Activated T-cell treated with anti-CD3 and anti-CD28 coated beads, Interleukin-2, amount 50 U/mL, for 48 hours (primary cell): ENCODE results near the gene RBL2.
"Not testable (repeated sequence)": the region's sequence is repeated elsewhere in the genome, so short reads cannot be mapped to it uniquely, and the experiment has no call there.

ENCODE experiments used
- DNase-seq, 2 experiments: peaks; one replicate each; pipeline ENCODE4 v3.0.0-alpha.2; 2020

The RBL2 gene

GRCh38 chr16:53509906-53510703 lies 75.8 kb downstream of the RBL2 start:
- peak; percentile 60 to 62 for DNase-seq

GRCh38 chr16:53510704-53511070 lies 76.4 kb downstream of the RBL2 start:
- DNase-seq: no peak

GRCh38 chr16:53511084-53511402 lies 76.8 kb downstream of the RBL2 start:
- DNase-seq: no peak

GRCh38 chr16:53511403-53512280 lies 77.4 kb downstream of the RBL2 start:
- DNase-seq: no peak

GRCh38 chr16:53512795-53513194 lies 78.5 kb downstream of the RBL2 start:
- not testable (repeated sequence) for DNase-seq

- no peak for DNase-seq
Observed at GRCh38 chr16:53515259-53515658, 81.0 kb downstream of the RBL2 start.

GRCh38 chr16:53515811-53516210 lies 81.5 kb downstream of the RBL2 start:
- DNase-seq: no peak

GRCh38 chr16:53517851-53518250 lies 83.6 kb downstream of the RBL2 start:
- no peak for DNase-seq

GRCh38 chr16:53518550-53519416 lies 84.5 kb downstream of the RBL2 start:
- DNase-seq: peak; percentile 76 to 80

GRCh38 chr16:53519417-53520091 lies 85.3 kb downstream of the RBL2 start:
- DNase-seq: no peak

GRCh38 chr16:53523126-53523804 lies 89.0 kb downstream of the RBL2 start:
- DNase-seq: no peak

- DNase-seq: no peak
Observed at GRCh38 chr16:53523971-53524548, 89.8 kb downstream of the RBL2 start.

GRCh38 chr16:53528797-53529196 lies 94.5 kb downstream of the RBL2 start:
- DNase-seq: no peak

GRCh38 chr16:53529513-53529912 lies 95.2 kb downstream of the RBL2 start:
- no peak for DNase-seq

GRCh38 chr16:53530046-53530445 lies 95.8 kb downstream of the RBL2 start:
- DNase-seq: no peak

GRCh38 chr16:53530741-53531140 lies 96.5 kb downstream of the RBL2 start:
- no peak for DNase-seq

GRCh38 chr16:53534206-53534605 lies 99.9 kb downstream of the RBL2 start:
- DNase-seq: no peak

- DNase-seq: no peak
Observed at GRCh38 chr16:53537626-53538025, 103.4 kb downstream of the RBL2 start.

GRCh38 chr16:53539346-53539745 lies 105.1 kb downstream of the RBL2 start:
- not testable (repeated sequence) for DNase-seq

GRCh38 chr16:53539759-53540718 lies 105.8 kb downstream of the RBL2 start:
- not testable (repeated sequence) for DNase-seq
